KMS-11 (cell line): Measurements from ENCODE around the gene SLC35D3.
"Not testable (repeated sequence)": the region's sequence is repeated elsewhere in the genome, so short reads cannot be mapped to it uniquely, and the experiment has no call there.

Experiments used
- H2AFZ ChIP-seq: fragments of 200-600 bp; sonication (generic); 2 replicates; pipeline ENCODE4 v1.6.1; 2016; ENCODE audit warnings: antibody characterized with exemption, mixed run types, low read depth
- H3K27ac ChIP-seq: fragments of 200-600 bp; sonication (generic); 2 replicates; pipeline ENCODE4 v1.6.1; 2016; ENCODE audit warnings: mild to moderate bottlenecking, mixed run types
- H3K27me3 ChIP-seq: fragments of 200-600 bp; sonication (generic); 2 replicates; pipeline ENCODE4 v1.6.1; 2017; ENCODE audit warnings: mild to moderate bottlenecking, low read depth, mixed run types, moderate library complexity; ENCODE audit not compliant: insufficient read depth
- H3K36me3 ChIP-seq: fragments of 200-600 bp; sonication (generic); 2 replicates; pipeline ENCODE4 v1.6.1; 2017; ENCODE audit warnings: mild to moderate bottlenecking, mixed run types; ENCODE audit not compliant: insufficient read depth
- H3K4me1 ChIP-seq: fragments of 200-600 bp; sonication (generic); 2 replicates; pipeline ENCODE4 v1.6.1; 2016; ENCODE audit warnings: mild to moderate bottlenecking, low read depth, mixed run types; ENCODE audit not compliant: poor library complexity, severe bottlenecking
- H3K4me2 ChIP-seq: fragments of 200-600 bp; sonication (generic); 2 replicates; pipeline ENCODE4 v1.7.0; 2016; ENCODE audit warnings: mild to moderate bottlenecking, mixed run types
- H3K4me3 ChIP-seq: fragments of 200-600 bp; sonication (generic); IDR thresholded peaks from 2 replicates; pipeline ENCODE4 v1.6.1; 2017; ENCODE audit warnings: low read depth, low read length, mixed read lengths; ENCODE audit not compliant: insufficient read depth
- H3K79me2 ChIP-seq: fragments of 200-600 bp; sonication (generic); 2 replicates; pipeline ENCODE4 v1.6.1; 2016; ENCODE audit warnings: low read depth, mixed run types; ENCODE audit not compliant: insufficient read depth
- H3K9ac ChIP-seq: fragments of 200-600 bp; sonication (generic); 2 replicates; pipeline ENCODE4 v1.6.1; 2016; ENCODE audit warnings: mild to moderate bottlenecking, mixed run types
- H4K20me1 ChIP-seq: fragments of 200-600 bp; sonication (generic); 2 replicates; pipeline ENCODE4 v1.6.1; 2016; ENCODE audit warnings: mild to moderate bottlenecking, mixed run types; ENCODE audit not compliant: insufficient read depth
- TF ChIP-seq, protein P1 (sequence below): fragments of 200-600 bp; sonication (generic); conservative IDR thresholded peaks from 2 replicates; pipeline ENCODE4 v1.6.1; 2017; ENCODE audit warnings: low read depth, mild to moderate bottlenecking, antibody characterized with exemption, low read length, moderate library complexity, mixed read lengths

Gene SLC35D3

DNA sequence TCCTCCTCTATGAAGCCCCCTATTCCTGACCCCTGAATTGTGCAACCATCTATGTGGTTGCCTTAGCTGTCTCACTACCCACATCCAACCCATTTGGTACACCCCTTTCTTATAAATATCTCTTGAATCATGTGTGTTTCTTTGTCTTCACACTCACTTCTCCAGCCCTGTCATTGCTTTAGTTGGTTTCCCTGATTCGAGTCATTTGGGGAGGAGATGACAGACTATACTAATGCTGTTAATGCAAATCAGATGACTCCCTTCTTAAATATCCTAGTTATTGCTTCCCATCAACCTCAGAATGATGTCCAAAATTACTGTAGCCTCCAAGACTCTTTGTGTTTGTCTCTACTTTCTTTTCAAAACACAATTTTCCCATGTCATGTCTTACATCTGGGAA, 23.0 kb downstream of the SLC35D3 start:
- Histone ChIP-seq H3K36me3 (no peaks in the 10 kb centered on the region), H4K20me1 (no peaks in the 10 kb centered on the region), H3K4me3 (no peak overlapping the region), H3K79me2 (no peaks in the 10 kb centered on the region), H3K27me3 (no peaks in the 10 kb centered on the region), H3K9ac (no peak overlapping the region), H3K27ac (no peak overlapping the region), H3K4me2 (no peak overlapping the region), H3K4me1 (no peaks in the 10 kb centered on the region), H2AFZ (no peak overlapping the region)
- TF ChIP-seq, protein P1, sequence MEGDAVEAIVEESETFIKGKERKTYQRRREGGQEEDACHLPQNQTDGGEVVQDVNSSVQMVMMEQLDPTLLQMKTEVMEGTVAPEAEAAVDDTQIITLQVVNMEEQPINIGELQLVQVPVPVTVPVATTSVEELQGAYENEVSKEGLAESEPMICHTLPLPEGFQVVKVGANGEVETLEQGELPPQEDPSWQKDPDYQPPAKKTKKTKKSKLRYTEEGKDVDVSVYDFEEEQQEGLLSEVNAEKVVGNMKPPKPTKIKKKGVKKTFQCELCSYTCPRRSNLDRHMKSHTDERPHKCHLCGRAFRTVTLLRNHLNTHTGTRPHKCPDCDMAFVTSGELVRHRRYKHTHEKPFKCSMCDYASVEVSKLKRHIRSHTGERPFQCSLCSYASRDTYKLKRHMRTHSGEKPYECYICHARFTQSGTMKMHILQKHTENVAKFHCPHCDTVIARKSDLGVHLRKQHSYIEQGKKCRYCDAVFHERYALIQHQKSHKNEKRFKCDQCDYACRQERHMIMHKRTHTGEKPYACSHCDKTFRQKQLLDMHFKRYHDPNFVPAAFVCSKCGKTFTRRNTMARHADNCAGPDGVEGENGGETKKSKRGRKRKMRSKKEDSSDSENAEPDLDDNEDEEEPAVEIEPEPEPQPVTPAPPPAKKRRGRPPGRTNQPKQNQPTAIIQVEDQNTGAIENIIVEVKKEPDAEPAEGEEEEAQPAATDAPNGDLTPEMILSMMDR = no peak

DNA sequence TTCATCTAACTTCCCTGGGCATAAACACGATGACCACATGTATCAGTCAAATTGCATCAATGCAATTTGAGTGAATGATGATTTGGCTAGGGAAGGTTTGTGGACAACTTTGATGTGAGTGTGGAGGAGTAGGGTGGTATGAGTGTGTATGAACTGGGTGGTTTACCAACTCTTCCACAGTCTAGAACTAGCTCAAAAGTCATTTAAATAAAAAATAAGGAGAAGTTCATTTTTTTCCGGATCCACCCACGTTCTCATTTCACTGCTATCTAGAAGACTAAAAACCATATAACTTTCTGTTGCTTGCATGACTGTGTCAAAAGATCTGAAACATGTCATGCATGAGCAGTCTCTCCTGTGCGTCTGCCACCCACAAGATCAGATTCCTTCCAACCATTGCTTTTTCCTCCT, 23.6 kb downstream of the SLC35D3 start:
- Histone ChIP-seq H3K79me2 (no peaks in the 10 kb centered on the region), H4K20me1 (no peaks in the 10 kb centered on the region), H3K27me3 (no peaks in the 10 kb centered on the region), H2AFZ (no peak overlapping the region), H3K4me2 (no peak overlapping the region), H3K4me3 (no peak overlapping the region), H3K4me1 (no peaks in the 10 kb centered on the region), H3K9ac (no peak overlapping the region), H3K36me3 (no peaks in the 10 kb centered on the region), H3K27ac (no peak overlapping the region)
- TF ChIP-seq, protein P1 = no peak

DNA sequence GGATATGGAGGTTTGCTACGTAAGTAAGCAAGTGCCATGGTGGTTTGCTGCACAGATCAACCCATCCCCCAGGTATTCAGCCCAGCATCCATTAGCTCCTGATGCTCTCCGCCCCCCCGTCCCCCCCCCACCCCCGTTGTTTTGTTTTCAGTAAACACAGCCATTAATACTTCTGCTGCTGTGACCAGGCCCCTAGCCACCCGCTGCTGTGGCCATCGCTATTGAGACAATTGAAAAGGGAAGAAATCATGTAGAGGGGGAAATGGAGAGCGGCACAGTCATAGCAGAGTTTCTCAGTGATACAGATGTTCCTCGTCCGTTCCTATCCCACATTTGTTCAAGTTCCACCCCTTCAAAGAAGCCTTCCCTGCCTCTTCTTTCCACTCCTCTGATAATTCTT, 24.9 kb downstream of the SLC35D3 start:
- no peaks in the 10 kb centered on the region for H3K79me2 ChIP-seq
- H3K4me1 ChIP-seq = no peaks in the 10 kb centered on the region
- H3K9ac ChIP-seq = no peak overlapping the region
- TF ChIP-seq, protein P1 = no peak
- H3K4me3 ChIP-seq = no peak overlapping the region
- no peak overlapping the region for H3K27ac ChIP-seq
- H3K27me3 ChIP-seq = no peaks in the 10 kb centered on the region
- H4K20me1 ChIP-seq = no peaks in the 10 kb centered on the region
- no peak overlapping the region for H2AFZ ChIP-seq
- no peak overlapping the region for H3K4me2 ChIP-seq
- H3K36me3 ChIP-seq = no peaks in the 10 kb centered on the region

DNA sequence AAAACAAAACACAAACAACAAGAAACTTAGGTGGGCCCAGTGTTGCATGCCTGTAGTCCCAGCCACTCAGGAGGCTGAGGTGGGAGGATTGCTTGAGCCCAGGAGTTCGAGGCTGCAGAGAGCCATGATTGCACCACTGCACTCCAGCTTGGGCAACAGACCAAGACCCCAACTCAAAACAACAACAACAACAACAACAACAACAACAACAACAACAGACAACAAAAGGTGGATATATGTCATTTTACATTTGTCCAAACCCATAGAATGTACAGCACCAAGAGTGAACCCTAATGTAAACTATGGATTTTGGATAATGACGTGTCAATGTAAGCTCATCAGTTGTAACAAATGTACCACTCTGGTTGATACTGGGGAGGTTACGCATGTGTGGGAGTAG, 27.9 kb downstream of the SLC35D3 start:
- H4K20me1 ChIP-seq, H3K4me3 ChIP-seq, H3K27me3 ChIP-seq, H3K9ac ChIP-seq, H2AFZ ChIP-seq, H3K4me2 ChIP-seq, H3K79me2 ChIP-seq, H3K36me3 ChIP-seq, H3K4me1 ChIP-seq, H3K27ac ChIP-seq: not testable (repeated sequence)

DNA sequence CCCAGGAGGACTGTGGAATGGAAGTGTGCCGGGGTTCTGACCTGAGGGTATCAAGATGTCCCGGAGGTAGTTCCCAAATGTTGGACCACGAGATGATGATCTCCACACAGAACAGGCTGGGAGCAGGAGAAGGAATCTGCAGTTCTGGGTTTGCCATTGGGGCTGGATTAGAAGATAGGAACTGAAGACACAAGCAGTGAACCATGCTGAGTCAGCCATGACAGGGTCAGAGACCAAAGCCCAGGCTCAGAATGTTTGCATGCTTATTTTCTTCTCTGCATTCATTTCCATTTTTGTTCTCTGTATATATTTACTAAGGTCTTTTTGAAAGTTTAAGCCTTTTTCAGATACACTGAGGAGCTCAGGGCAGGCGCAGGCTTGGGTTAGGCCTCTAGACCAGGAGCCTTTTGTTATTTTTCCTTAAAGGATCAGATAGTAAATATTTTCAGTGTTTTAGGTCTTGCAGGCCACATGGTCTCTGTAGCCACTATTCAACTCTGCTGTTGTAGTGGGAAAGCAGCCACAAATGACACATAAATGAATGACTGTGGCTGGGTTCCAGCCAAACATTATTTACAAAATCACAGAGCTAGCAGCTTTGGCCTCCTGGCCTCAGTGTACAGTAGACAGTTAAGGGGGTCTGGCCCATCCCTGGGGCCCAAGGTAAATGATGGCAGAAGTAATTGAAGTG, 28.5 kb downstream of the SLC35D3 start:
- Histone ChIP-seq H3K27ac (no peak overlapping the region), H4K20me1 (no peaks in the 10 kb centered on the region), H3K4me1 (no peaks in the 10 kb centered on the region), H3K36me3 (no peaks in the 10 kb centered on the region), H3K4me3 (no peak overlapping the region), H3K4me2 (no peak overlapping the region), H3K9ac (no peak overlapping the region), H3K79me2 (no peaks in the 10 kb centered on the region), H3K27me3 (no peaks in the 10 kb centered on the region), H2AFZ (no peak overlapping the region)
- TF ChIP-seq, protein P1 = no peak
